ENCODE results near the gene PRDM16.

Gene PRDM16

GRCh38 chr1:3472906-3473305 is 403.9 kb downstream of the PRDM16 start:
- H3K36me3 ChIP-seq (ENCODE audit: control insufficient read depth in 1 of 2, insufficient read depth in 2 of 2, low read depth in 1 of 2, low read length in 2 of 2), result no peaks in the 10 kb centered on the region
- H2AFZ ChIP-seq (ENCODE audit: low read depth, low read length), result peak overlapping the region; percentile 11
- no peak overlapping the region for H3K9ac ChIP-seq (ENCODE audit: low read length)
- peaks cover 0 to 44% of the 10 kb centered on the region in 2 experiments for H3K27me3 ChIP-seq (ENCODE audit: control insufficient read depth in 1 of 2, insufficient read depth in 1 of 2, low read length in 2 of 2)
- peaks cover 52% of the 10 kb centered on the region for H3K4me1 ChIP-seq (ENCODE audit: control insufficient read depth, insufficient read depth, low read depth, low read length)
- no peak overlapping the region for H2BK120ac ChIP-seq (ENCODE audit: low read depth, low read length)
- no peak overlapping the region for H3K27ac ChIP-seq (ENCODE audit: low read length, poor library complexity, severe bottlenecking)
- no peaks in the 10 kb centered on the region for H3K9me3 ChIP-seq (ENCODE audit: control insufficient read depth, low read length)
- no peak overlapping the region for H3K14ac ChIP-seq (ENCODE audit: low read length in 2 of 2)
- no peak overlapping the region for H3K4ac ChIP-seq (ENCODE audit: low read depth in 1 of 2, low read length in 2 of 2)
- no peak overlapping the region for H3K18ac ChIP-seq (ENCODE audit: low read depth in 1 of 2, low read length in 2 of 2)
- H3K23ac ChIP-seq (ENCODE audit: low read length in 2 of 2), result no peak overlapping the region
- H3K4me2 ChIP-seq (ENCODE audit: low read length, poor library complexity, severe bottlenecking), result peak overlapping the region; percentile 24
- no peaks in the 10 kb centered on the region for H3K79me1 ChIP-seq (replicated peaks; ENCODE audit: low read length, poor library complexity, severe bottlenecking)
- no peak overlapping the region for H4K91ac ChIP-seq (ENCODE audit: low read length)
- no peak overlapping the region for H4K8ac ChIP-seq (ENCODE audit: low read length)
- no peak overlapping the region for H3K4me3 ChIP-seq (ENCODE audit: insufficient read depth in 1 of 2, low read depth in 1 of 2, low read length in 2 of 2)
- no peak for DNase-seq
- no peak overlapping the region for H2BK15ac ChIP-seq (ENCODE audit: low read depth, poor library complexity, severe bottlenecking)
- 93% methylated on average over 17 of the region's 17 CpGs for WGBS
- no peak overlapping the region for H2BK5ac ChIP-seq (ENCODE audit: low read depth, low read length, poor library complexity, severe bottlenecking)
- no peak overlapping the region for H2BK12ac ChIP-seq (ENCODE audit: low read length in 2 of 2)
- H2AK5ac ChIP-seq (ENCODE audit: low read length, severe bottlenecking), result no peak overlapping the region

GRCh38 chr1:3473381-3473844 is 404.4 kb downstream of the PRDM16 start:
- Histone ChIP-seq H3K9me3 (ENCODE audit: control insufficient read depth, low read length) (no peaks in the 10 kb centered on the region), H2AK5ac (ENCODE audit: low read length, severe bottlenecking) (no peak overlapping the region), H3K4me3 (ENCODE audit: insufficient read depth in 1 of 2, low read depth in 1 of 2, low read length in 2 of 2) (no peak overlapping the region), H3K4me2 (ENCODE audit: low read length, poor library complexity, severe bottlenecking) (peak overlapping the region; percentile 24), H3K27me3 (ENCODE audit: control insufficient read depth in 1 of 2, insufficient read depth in 1 of 2, low read length in 2 of 2) (peaks cover 0 to 44% of the 10 kb centered on the region in 2 experiments), H4K91ac (ENCODE audit: low read length) (no peak overlapping the region), H2BK15ac (ENCODE audit: low read depth, poor library complexity, severe bottlenecking) (no peak overlapping the region), H3K79me1 (replicated peaks; ENCODE audit: low read length, poor library complexity, severe bottlenecking) (no peaks in the 10 kb centered on the region), H2BK12ac (ENCODE audit: low read length in 2 of 2) (no peak overlapping the region), H3K23ac (ENCODE audit: low read length in 2 of 2) (no peak overlapping the region), H3K27ac (ENCODE audit: low read length, poor library complexity, severe bottlenecking) (peak overlapping the region; percentile 7), H4K8ac (ENCODE audit: low read length) (no peak overlapping the region), H3K14ac (ENCODE audit: low read length in 2 of 2) (no peak overlapping the region), H2BK5ac (ENCODE audit: low read depth, low read length, poor library complexity, severe bottlenecking) (no peak overlapping the region), H3K4me1 (ENCODE audit: control insufficient read depth, insufficient read depth, low read depth, low read length) (peaks cover 47% of the 10 kb centered on the region), H3K18ac (ENCODE audit: low read depth in 1 of 2, low read length in 2 of 2) (no peak overlapping the region), H2AFZ (ENCODE audit: low read depth, low read length) (peak overlapping the region; percentile 11), H3K9ac (ENCODE audit: low read length) (no peak overlapping the region), H3K4ac (ENCODE audit: low read depth in 1 of 2, low read length in 2 of 2) (no peak overlapping the region), H3K36me3 (ENCODE audit: control insufficient read depth in 1 of 2, insufficient read depth in 2 of 2, low read depth in 1 of 2, low read length in 2 of 2) (no peaks in the 10 kb centered on the region), H2BK120ac (ENCODE audit: low read depth, low read length) (no peak overlapping the region)
- no peak for DNase-seq
- WGBS, result 91% methylated on average over 20 of the region's 20 CpGs

- Histone ChIP-seq H4K91ac (ENCODE audit: low read length) (no peak overlapping the region), H3K23ac (ENCODE audit: low read length in 2 of 2) (no peak overlapping the region), H3K36me3 (ENCODE audit: control insufficient read depth in 1 of 2, insufficient read depth in 2 of 2, low read depth in 1 of 2, low read length in 2 of 2) (no peaks in the 10 kb centered on the region), H3K9ac (ENCODE audit: low read length) (no peak overlapping the region), H3K4me2 (ENCODE audit: low read length, poor library complexity, severe bottlenecking) (no peak overlapping the region), H3K79me1 (replicated peaks; ENCODE audit: low read length, poor library complexity, severe bottlenecking) (no peaks in the 10 kb centered on the region), H2BK15ac (ENCODE audit: low read depth, poor library complexity, severe bottlenecking) (no peak overlapping the region), H3K27ac (ENCODE audit: low read length, poor library complexity, severe bottlenecking) (no peak overlapping the region), H3K4ac (ENCODE audit: low read depth in 1 of 2, low read length in 2 of 2) (no peak overlapping the region), H3K9me3 (ENCODE audit: control insufficient read depth, low read length) (no peaks in the 10 kb centered on the region), H3K27me3 (ENCODE audit: control insufficient read depth in 1 of 2, insufficient read depth in 1 of 2, low read length in 2 of 2) (peaks cover 0 to 42% of the 10 kb centered on the region in 2 experiments), H2BK12ac (ENCODE audit: low read length in 2 of 2) (no peak overlapping the region), H2AK5ac (ENCODE audit: low read length, severe bottlenecking) (no peak overlapping the region), H2AFZ (ENCODE audit: low read depth, low read length) (no peak overlapping the region), H4K8ac (ENCODE audit: low read length) (no peak overlapping the region), H3K4me1 (ENCODE audit: control insufficient read depth, insufficient read depth, low read depth, low read length) (peaks cover 47% of the 10 kb centered on the region), H3K4me3 (ENCODE audit: insufficient read depth in 1 of 2, low read depth in 1 of 2, low read length in 2 of 2) (no peak overlapping the region), H2BK120ac (ENCODE audit: low read depth, low read length) (no peak overlapping the region), H2BK5ac (ENCODE audit: low read depth, low read length, poor library complexity, severe bottlenecking) (no peak overlapping the region), H3K14ac (ENCODE audit: low read length in 2 of 2) (no peak overlapping the region), H3K18ac (ENCODE audit: low read depth in 1 of 2, low read length in 2 of 2) (no peak overlapping the region)
- WGBS, result 93% methylated on average over 8 of the region's 8 CpGs
- DNase-seq, result no peak
These were observed 405.0 kb downstream of the PRDM16 start for GRCh38 chr1:3474016-3474415.

- H3K4me2 ChIP-seq (ENCODE audit: low read length, poor library complexity, severe bottlenecking), result no peak overlapping the region
- H2AFZ ChIP-seq (ENCODE audit: low read depth, low read length), result no peak overlapping the region
- DNase-seq, result no peak
- H3K27me3 ChIP-seq (ENCODE audit: control insufficient read depth in 1 of 2, insufficient read depth in 1 of 2, low read length in 2 of 2), result peaks cover 0 to 41% of the 10 kb centered on the region in 2 experiments
- no peaks in the 10 kb centered on the region for H3K9me3 ChIP-seq (ENCODE audit: control insufficient read depth, low read length)
- no peak overlapping the region for H3K27ac ChIP-seq (ENCODE audit: low read length, poor library complexity, severe bottlenecking)
- no peak overlapping the region for H3K4ac ChIP-seq (ENCODE audit: low read depth in 1 of 2, low read length in 2 of 2)
- H4K8ac ChIP-seq (ENCODE audit: low read length), result no peak overlapping the region
- H4K91ac ChIP-seq (ENCODE audit: low read length), result no peak overlapping the region
- H3K36me3 ChIP-seq (ENCODE audit: control insufficient read depth in 1 of 2, insufficient read depth in 2 of 2, low read depth in 1 of 2, low read length in 2 of 2), result no peaks in the 10 kb centered on the region
- no peak overlapping the region for H3K18ac ChIP-seq (ENCODE audit: low read depth in 1 of 2, low read length in 2 of 2)
- no peak overlapping the region for H2BK15ac ChIP-seq (ENCODE audit: low read depth, poor library complexity, severe bottlenecking)
- H2BK12ac ChIP-seq (ENCODE audit: low read length in 2 of 2), result no peak overlapping the region
- no peaks in the 10 kb centered on the region for H3K79me1 ChIP-seq (replicated peaks; ENCODE audit: low read length, poor library complexity, severe bottlenecking)
- peaks cover 47% of the 10 kb centered on the region for H3K4me1 ChIP-seq (ENCODE audit: control insufficient read depth, insufficient read depth, low read depth, low read length)
- no peak overlapping the region for H2BK120ac ChIP-seq (ENCODE audit: low read depth, low read length)
- WGBS, result 81% methylated on average over 10 of the region's 10 CpGs
- H3K4me3 ChIP-seq (ENCODE audit: insufficient read depth in 1 of 2, low read depth in 1 of 2, low read length in 2 of 2), result no peak overlapping the region
- no peak overlapping the region for H3K9ac ChIP-seq (ENCODE audit: low read length)
- H3K23ac ChIP-seq (ENCODE audit: low read length in 2 of 2), result no peak overlapping the region
- no peak overlapping the region for H2BK5ac ChIP-seq (ENCODE audit: low read depth, low read length, poor library complexity, severe bottlenecking)
- no peak overlapping the region for H2AK5ac ChIP-seq (ENCODE audit: low read length, severe bottlenecking)
- H3K14ac ChIP-seq (ENCODE audit: low read length in 2 of 2), result no peak overlapping the region
These were observed 405.4 kb downstream of the PRDM16 start for GRCh38 chr1:3474421-3474820.
